GM19035 (cell line): ENCODE data around the gene ZNF185.

Experiments used
- ATAC-seq: cut with Tn5 transposase; IDR thresholded peaks from one replicate; pipeline ENCODE4 v1.9.1; 2021; ENCODE audit not compliant: unreplicated experiment

Gene ZNF185

GRCh38 chrX:152946681-152947080 lies 48.8 kb downstream of the ZNF185 start:
- no peak for ATAC-seq
